ENCODE measurements around the gene DRAP1. TPM values are rescaled to one million over a fixed set of nuclear protein-coding genes. Genes with fewer than 3 reads are reported as not detected.
A peak's percentile ranks its signal among the peaks of the same experiment; 100 is the strongest.

The DRAP1 gene
- total and polyA plus RNA-seq, 9 of the 15 experiments (the other 6 are each of a cell fraction or from before 2014, with no cell fraction given) = 9.6 to 200 (median 92.9) TPM

GRCh38 chr11:65903068-65903481 is 16.2 kb upstream of the DRAP1 start (continued):
- TF ChIP-seq CTBP1 (IDR thresholded peaks at IDR 0.05; ENCODE audit: borderline replicate concordance) = 0 out of 2 replicates have a peak, but pooled peaks have one; percentile 25
- 0 out of 4 replicates have a peak, but pooled peaks of 1 of the 2 experiments have one; percentile 7 for TF ChIP-seq RAD21 (CRISPR knock-in tag; conservative IDR thresholded peaks at IDR 0.05 in 1 of 2, IDR thresholded peaks at IDR 0.05 in 1 of 2)
- no peak for TF ChIP-seq SRSF9 (IDR thresholded peaks at IDR 0.05; ENCODE audit: borderline replicate concordance, low read depth, low read length)
- peak; percentile 41 for TF ChIP-seq NEUROD1 (IDR thresholded peaks at IDR 0.05; ENCODE audit: borderline replicate concordance, low read depth, low read length, partially characterized antibody)
- TF ChIP-seq ZBTB1 (CRISPR knock-in tag; IDR thresholded peaks at IDR 0.05; ENCODE audit: borderline replicate concordance, low read depth) = peak; percentile 86; the same call in 1 of the 2 replicates

GRCh38 chr11:65903715-65904114 is 15.5 kb upstream of the DRAP1 start:
- ChIA-PET POLR2A (interaction anchor here (0.7 to 8.0 kb wide), 3 partner anchors 11 to 34 kb away, joined by 3 to 136 read pairs (median 3); partner anchors contain the start of genes CCDC85B and FIBP), CTCF (ENCODE audit: low intra/inter-chr PET ratio) (no interaction called here)
- WGBS (ENCODE audit: insufficient coverage, low coverage, missing lambda C conversion rate) = 71% methylated on average over 8 of the region's 8 CpGs
- Histone ChIP-seq H3K4me3 (no peak overlapping the region), H4K20me1 (replicated peaks; ENCODE audit: control insufficient read depth, insufficient read depth, low read length) (peaks cover 4% of the 10 kb centered on the region; the same call in 1 of the 2 replicates), H3K27ac (ENCODE audit: extremely low read depth, low read depth, low read length) (peak overlapping the region; percentile 76; the same call in 2 of the 3 replicates), H3K4me2 (ENCODE audit: insufficient read depth, low read length) (peak overlapping the region; percentile 64; the same call in 1 of the 2 replicates), H3K27me3 (ENCODE audit: control insufficient read depth in 2 of 2, insufficient read depth in 2 of 2, low read length in 2 of 2) (no peaks in the 10 kb centered on the region), H3K9ac (ENCODE audit: insufficient read depth in 1 of 2, low read depth in 2 of 2, low read length in 2 of 2) (peak overlapping the region; percentile 42 to 61; a peak in 2 of 4 replicates), H3K9me3 (replicated peaks; ENCODE audit: control insufficient read depth, insufficient read depth, low read depth, low read length) (no peaks in the 10 kb centered on the region), H3K4me1 (replicated peaks in 1 of 2; ENCODE audit: control insufficient read depth in 2 of 2, insufficient read depth in 2 of 2, low read length in 2 of 2) (peaks cover 40 to 59% of the 10 kb centered on the region in 2 experiments), H3K36me3 (ENCODE audit: control insufficient read depth, insufficient read depth, low read length) (peaks cover 7% of the 10 kb centered on the region; the same call in 1 of the 3 replicates), H3K79me2 (ENCODE audit: control insufficient read depth, insufficient read depth, low read length) (peaks cover 15% of the 10 kb centered on the region), H3K9me1 (ENCODE audit: control insufficient read depth, insufficient read depth, low read length) (no peaks in the 10 kb centered on the region), H2AFZ (ENCODE audit: low read depth, low read length) (no peak overlapping the region)
- ATAC-seq (no peak), DNase-seq (ENCODE audit: extremely low read depth in 1 of 4, low spot score in 3 of 4) (no peak), FAIRE-seq (no peak)
- no TSS peak for BruUV-seq (replicated peaks)
- in situ Hi-C loops (cut with MboI) (no loop called here), intact Hi-C loops (cut with micrococcal nuclease) (loop anchor here (5.0 kb wide), 1 partner anchor 46 kb away; the partner anchor contains the start of gene CFL1)
- TF ChIP-seq NR0B1 (IDR thresholded peaks at IDR 0.05; ENCODE audit: partially characterized antibody) (no peak), ZNF212 (CRISPR knock-in tag; IDR thresholded peaks at IDR 0.05) (no peak), NCOA1 (IDR thresholded peaks at IDR 0.05; ENCODE audit: low read depth) (no peak), ZNF707 (CRISPR knock-in tag; conservative IDR thresholded peaks at IDR 0.05) (no peak), TRIM28 (IDR thresholded peaks at IDR 0.05) (no peak), IRF1 (CRISPR knock-in tag; IDR thresholded peaks at IDR 0.05; ENCODE audit: borderline replicate concordance) (no peak), ZNF592 (IDR thresholded peaks at IDR 0.05) (no peak; the same call in 1 of the 2 replicates)
